CD14-positive monocyte (primary cell): ENCODE results near the gene CACNB2. TPM values are rescaled to one million over a fixed set of nuclear protein-coding genes. Genes with fewer than 3 reads are reported as not detected.

Experiments
- DNase-seq, 3 donors: peaks; one replicate each; pipeline ENCODE4 v3.0.0-alpha.2; 2011 to 2022
- H2AFZ ChIP-seq: 2 replicates; pipeline ENCODE4 v1.6.0; 2012; ENCODE audit warnings: mild to moderate bottlenecking, low read depth, low read length, inconsistent platforms; ENCODE audit not compliant: insufficient read depth, poor library complexity, severe bottlenecking
- H3K27ac ChIP-seq, 2 donors: 1 replicate in 1 of 2; 2 replicates in 1 of 2; pipeline ENCODE4 v1.5.1; 2012 to 2013; ENCODE audit warnings: low read length in 2 of 2, control low read depth in 1 of 2, inconsistent platforms in 1 of 2, low read depth in 1 of 2, mild to moderate bottlenecking in 1 of 2
- H3K27me3 ChIP-seq, 2 donors: one replicate each; pipeline versions ENCODE4 v1.6.0 to v1.6.1; 2011 to 2013; ENCODE audit warnings: low read length in 2 of 2; ENCODE audit not compliant: control insufficient read depth in 2 of 2, insufficient read depth in 2 of 2
- H3K36me3 ChIP-seq, 2 donors: replicated peaks in 1 of 2; 1 replicate in 1 of 2; 2 replicates in 1 of 2; pipeline versions ENCODE4 v1.5.1 to v1.6.1; 2012 to 2013; ENCODE audit warnings: low read length in 2 of 2, control low read depth in 1 of 2, inconsistent platforms in 1 of 2, mild to moderate bottlenecking in 1 of 2; ENCODE audit not compliant: insufficient read depth in 2 of 2, control insufficient read depth in 1 of 2
- H3K4me1 ChIP-seq, 2 donors: 1 replicate in 1 of 2; 2 replicates in 1 of 2; pipeline versions ENCODE4 v1.5.1 to v1.6.1; 2012 to 2013; ENCODE audit warnings: low read length in 2 of 2, control low read depth in 1 of 2, inconsistent platforms in 1 of 2, mild to moderate bottlenecking in 1 of 2, moderate library complexity in 1 of 2; ENCODE audit not compliant: insufficient read depth in 2 of 2, control insufficient read depth in 1 of 2
- H3K4me2 ChIP-seq: replicated peaks from 2 replicates; pipeline ENCODE3; 2012; ENCODE audit warnings: low read length, moderate library complexity, mild to moderate bottlenecking; ENCODE audit not compliant: poor library complexity, severe bottlenecking; ENCODE audit errors: extremely low read depth
- H3K4me3 ChIP-seq, 3 experiments: fragments of 200-600 bp in 1 of 3; sonication (generic) in 1 of 3; replicated peaks in 1 of 3; 1 replicate in 2 of 3; 2 replicates in 1 of 3; pipeline ENCODE4 v1.5.1; 2011 to 2013; ENCODE audit warnings: low read length in 3 of 3, mild to moderate bottlenecking in 3 of 3, control low read depth in 2 of 3, low read depth in 2 of 3, inconsistent platforms in 1 of 3, moderate library complexity in 1 of 3
- H3K79me2 ChIP-seq: 2 replicates; pipeline ENCODE4 v1.6.0; 2012; ENCODE audit warnings: mild to moderate bottlenecking, control low read depth, inconsistent platforms, low read length, moderate library complexity; ENCODE audit not compliant: insufficient read depth
- H3K9ac ChIP-seq: 2 replicates; pipeline ENCODE4 v1.6.0; 2017; ENCODE audit warnings: low read length, mild to moderate bottlenecking; ENCODE audit not compliant: insufficient read depth, poor library complexity, severe bottlenecking
- H3K9me3 ChIP-seq, 2 donors: replicated peaks in 1 of 2; 1 replicate in 1 of 2; 2 replicates in 1 of 2; pipeline versions ENCODE4 v1.5.1 to v1.6.1; 2012 to 2013; ENCODE audit warnings: low read length in 2 of 2, control low read depth in 1 of 2; ENCODE audit not compliant: control insufficient read depth in 1 of 2, insufficient read depth in 1 of 2
- H4K20me1 ChIP-seq: 2 replicates; pipeline ENCODE4 v1.6.0; 2012; ENCODE audit warnings: mild to moderate bottlenecking, low read length, control low read depth, moderate library complexity; ENCODE audit not compliant: insufficient read depth
- H3K27ac Mint-ChIP-seq, 7 donors: one replicate each; pipeline ENCODE4 v1.8.0; 2020; ENCODE audit warnings: mild to moderate bottlenecking in 7 of 7, mixed read lengths in 7 of 7, moderate library complexity in 6 of 7, inconsistent platforms in 2 of 7
- H3K27me3 Mint-ChIP-seq, 3 donors: one replicate each; pipeline ENCODE4 v1.8.0; 2021 to 2022; ENCODE audit warnings: low read depth in 3 of 3, mild to moderate bottlenecking in 3 of 3, mixed read lengths in 3 of 3, moderate library complexity in 3 of 3, inconsistent platforms in 1 of 3
- H3K36me3 Mint-ChIP-seq, 2 donors: one replicate each; pipeline ENCODE4 v1.8.0; 2020; ENCODE audit warnings: mixed read lengths in 2 of 2, inconsistent platforms in 1 of 2, mild to moderate bottlenecking in 1 of 2
- H3K4me1 Mint-ChIP-seq: one replicate; pipeline ENCODE4 v1.8.0; 2020; ENCODE audit warnings: mild to moderate bottlenecking, mixed read lengths
- H3K4me3 Mint-ChIP-seq, 2 donors: one replicate each; pipeline ENCODE4 v1.8.0; 2020; ENCODE audit warnings: mild to moderate bottlenecking in 2 of 2, mixed read lengths in 2 of 2, moderate library complexity in 1 of 2
- H3K9me3 Mint-ChIP-seq, 7 donors: one replicate each; pipeline ENCODE4 v1.8.0; 2020 to 2022; ENCODE audit warnings: mixed read lengths in 7 of 7, mild to moderate bottlenecking in 6 of 7, moderate library complexity in 6 of 7, inconsistent platforms in 2 of 7
- WGBS: methylation state at CpG from one replicate; pipeline ENCODE4 v1.1.5; 2013; ENCODE audit warnings: missing lambda C conversion rate; ENCODE audit not compliant: insufficient coverage; 5-methylcytosine and 5-hydroxymethylcytosine counted together
- intact Hi-C, 2 donors: fragments of 100-400 bp; cut with micrococcal nuclease; formaldehyde crosslinking; loops; one replicate each; pipeline versions ENCODE4 v1.15.0 to v1.15.1; 2023
- polyA plus RNA-seq, 3 donors: library from polyadenylated mRNA; depleted of rRNA in 1 of 3; unstranded in 2 of 3; stranded (reverse) in 1 of 3; fragments of 300-500 nt in 2 of 3; fragments of >200 nt in 1 of 3; fragmentation: Illumina TruSeq in 2 of 3; gene quantifications; 1 replicate in 2 of 3; 2 replicates in 1 of 3; pipeline ENCODE4 v1.2.3, GENCODE V29; 2012 to 2021
- TF ChIP-seq, protein P1 (sequence below): fragments of 200-600 bp; IDR thresholded peaks from one replicate; pipeline ENCODE4 v1.8.0; 2022; ENCODE audit warnings: antibody characterized with exemption, mild to moderate bottlenecking

CACNB2 gene
- polyA plus RNA-seq, 3 donors = 0.05 TPM; not detected in 2

DNA sequence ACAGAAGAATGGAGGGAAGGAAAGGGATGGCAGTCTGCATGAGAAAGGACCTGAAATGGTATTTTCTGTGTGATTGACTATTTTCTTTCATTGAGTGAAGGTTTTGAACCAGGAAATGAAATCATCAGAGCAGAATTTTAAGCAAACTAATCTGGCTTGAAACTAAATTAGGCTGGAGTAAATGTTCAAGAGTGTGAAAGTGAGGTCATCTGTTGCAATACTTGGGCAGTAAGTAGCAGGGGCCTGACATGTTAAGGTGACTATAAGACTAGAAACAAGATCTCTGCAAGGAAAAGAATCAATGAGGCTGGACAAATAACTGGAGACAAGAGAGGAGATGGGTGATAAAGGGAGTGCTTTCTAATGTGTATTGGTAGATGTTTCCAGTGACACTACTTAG, 306.0 kb downstream of the CACNB2 start:
- H3K79me2 ChIP-seq = no peaks in the 10 kb centered on the region
- no peaks in the 10 kb centered on the region for H3K36me3 ChIP-seq
- H3K4me3 ChIP-seq = no peak overlapping the region
- TF ChIP-seq, protein P1, sequence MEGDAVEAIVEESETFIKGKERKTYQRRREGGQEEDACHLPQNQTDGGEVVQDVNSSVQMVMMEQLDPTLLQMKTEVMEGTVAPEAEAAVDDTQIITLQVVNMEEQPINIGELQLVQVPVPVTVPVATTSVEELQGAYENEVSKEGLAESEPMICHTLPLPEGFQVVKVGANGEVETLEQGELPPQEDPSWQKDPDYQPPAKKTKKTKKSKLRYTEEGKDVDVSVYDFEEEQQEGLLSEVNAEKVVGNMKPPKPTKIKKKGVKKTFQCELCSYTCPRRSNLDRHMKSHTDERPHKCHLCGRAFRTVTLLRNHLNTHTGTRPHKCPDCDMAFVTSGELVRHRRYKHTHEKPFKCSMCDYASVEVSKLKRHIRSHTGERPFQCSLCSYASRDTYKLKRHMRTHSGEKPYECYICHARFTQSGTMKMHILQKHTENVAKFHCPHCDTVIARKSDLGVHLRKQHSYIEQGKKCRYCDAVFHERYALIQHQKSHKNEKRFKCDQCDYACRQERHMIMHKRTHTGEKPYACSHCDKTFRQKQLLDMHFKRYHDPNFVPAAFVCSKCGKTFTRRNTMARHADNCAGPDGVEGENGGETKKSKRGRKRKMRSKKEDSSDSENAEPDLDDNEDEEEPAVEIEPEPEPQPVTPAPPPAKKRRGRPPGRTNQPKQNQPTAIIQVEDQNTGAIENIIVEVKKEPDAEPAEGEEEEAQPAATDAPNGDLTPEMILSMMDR = no peak
- no peaks in the 10 kb centered on the region for H3K4me1 ChIP-seq
- Mint-ChIP-seq H3K27ac (no peak overlapping the region), H3K9me3 (peaks cover 0 to 15% (median 5%) of the 10 kb centered on the region in 7 donors), H3K36me3 (no peaks in the 10 kb centered on the region), H3K27me3 (peaks cover 0 to 4% (median 1%) of the 10 kb centered on the region in 3 donors), H3K4me1 (peaks cover 2% of the 10 kb centered on the region), H3K4me3 (no peak overlapping the region)
- H3K9ac ChIP-seq = no peak overlapping the region
- H2AFZ ChIP-seq = no peak overlapping the region
- intact Hi-C loops = no loop called here
- no peak overlapping the region for H3K4me2 ChIP-seq
- no peak for DNase-seq
- no peak overlapping the region for H3K27ac ChIP-seq
- no peaks in the 10 kb centered on the region for H4K20me1 ChIP-seq
- H3K9me3 ChIP-seq = peaks cover 0 to 16% of the 10 kb centered on the region in 2 donors
- H3K27me3 ChIP-seq = no peaks in the 10 kb centered on the region

DNA sequence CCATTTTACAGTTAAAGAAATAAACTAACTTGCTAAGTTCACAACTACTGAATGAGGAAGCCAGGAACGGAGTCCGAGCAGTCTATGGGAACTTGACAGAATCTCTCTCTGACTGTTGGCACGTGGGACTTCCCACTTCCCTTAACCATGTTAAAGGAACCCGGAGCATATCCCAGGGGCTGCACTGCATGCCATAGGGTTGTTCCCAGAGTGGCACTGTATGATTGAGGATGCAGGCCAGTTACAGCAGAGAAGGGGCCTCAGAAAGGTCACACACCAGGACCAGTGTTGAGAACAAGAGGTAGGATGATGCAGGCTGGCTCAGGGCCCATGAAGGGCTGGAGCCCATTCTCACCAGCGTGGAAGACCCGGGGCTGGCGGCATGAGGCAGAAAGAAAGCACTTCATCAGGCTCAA, 309.4 kb downstream of the CACNB2 start:
- no peaks in the 10 kb centered on the region for H3K27me3 ChIP-seq
- intact Hi-C loops = no loop called here
- H3K4me3 Mint-ChIP-seq = no peak overlapping the region
- TF ChIP-seq, protein P1 = no peak
- WGBS = 68% methylated on average over 4 of the region's 7 CpGs
- H3K36me3 ChIP-seq = no peaks in the 10 kb centered on the region
- H3K27ac Mint-ChIP-seq = peak overlapping the region in 1 of 7 donors; percentile 2
- peaks cover 2% of the 10 kb centered on the region for H3K4me1 Mint-ChIP-seq
- H3K9me3 Mint-ChIP-seq = peaks cover 0 to 3% (median 0%) of the 10 kb centered on the region in 7 donors
- H3K79me2 ChIP-seq = no peaks in the 10 kb centered on the region
- no peak overlapping the region for H3K4me3 ChIP-seq
- no peak overlapping the region for H2AFZ ChIP-seq
- no peaks in the 10 kb centered on the region for H4K20me1 ChIP-seq
- H3K36me3 Mint-ChIP-seq = no peaks in the 10 kb centered on the region
- H3K4me2 ChIP-seq = no peak overlapping the region
- peaks cover 1 to 8% (median 2%) of the 10 kb centered on the region in 3 donors for H3K27me3 Mint-ChIP-seq
- H3K9ac ChIP-seq = no peak overlapping the region
- H3K4me1 ChIP-seq = no peaks in the 10 kb centered on the region
- H3K9me3 ChIP-seq = no peaks in the 10 kb centered on the region
- no peak for DNase-seq
- no peak overlapping the region for H3K27ac ChIP-seq
